RPMI7951 (cell line): ENCODE measurements around the gene CLIC5. TPM values are rescaled to one million over a fixed set of nuclear protein-coding genes. Genes with fewer than 3 reads are reported as not detected.
"Not testable (repeated sequence)": the region's sequence is repeated elsewhere in the genome, so short reads cannot be mapped to it uniquely, and the experiment has no call there.

Experiments
- DNase-seq: peaks from one replicate; pipeline ENCODE4 v3.0.0-alpha.2; 2012; ENCODE audit warnings: low read depth
- total RNA-seq: library from RNA; depleted of rRNA; stranded (reverse); fragments of >200 nt; shearing (Covaris generic); gene quantifications from 2 replicates; pipeline ENCODE4 v1.2.3, GENCODE V29; 2014

The CLIC5 gene
- total RNA-seq, 1 experiment from 2014 or later = not detected

DNA sequence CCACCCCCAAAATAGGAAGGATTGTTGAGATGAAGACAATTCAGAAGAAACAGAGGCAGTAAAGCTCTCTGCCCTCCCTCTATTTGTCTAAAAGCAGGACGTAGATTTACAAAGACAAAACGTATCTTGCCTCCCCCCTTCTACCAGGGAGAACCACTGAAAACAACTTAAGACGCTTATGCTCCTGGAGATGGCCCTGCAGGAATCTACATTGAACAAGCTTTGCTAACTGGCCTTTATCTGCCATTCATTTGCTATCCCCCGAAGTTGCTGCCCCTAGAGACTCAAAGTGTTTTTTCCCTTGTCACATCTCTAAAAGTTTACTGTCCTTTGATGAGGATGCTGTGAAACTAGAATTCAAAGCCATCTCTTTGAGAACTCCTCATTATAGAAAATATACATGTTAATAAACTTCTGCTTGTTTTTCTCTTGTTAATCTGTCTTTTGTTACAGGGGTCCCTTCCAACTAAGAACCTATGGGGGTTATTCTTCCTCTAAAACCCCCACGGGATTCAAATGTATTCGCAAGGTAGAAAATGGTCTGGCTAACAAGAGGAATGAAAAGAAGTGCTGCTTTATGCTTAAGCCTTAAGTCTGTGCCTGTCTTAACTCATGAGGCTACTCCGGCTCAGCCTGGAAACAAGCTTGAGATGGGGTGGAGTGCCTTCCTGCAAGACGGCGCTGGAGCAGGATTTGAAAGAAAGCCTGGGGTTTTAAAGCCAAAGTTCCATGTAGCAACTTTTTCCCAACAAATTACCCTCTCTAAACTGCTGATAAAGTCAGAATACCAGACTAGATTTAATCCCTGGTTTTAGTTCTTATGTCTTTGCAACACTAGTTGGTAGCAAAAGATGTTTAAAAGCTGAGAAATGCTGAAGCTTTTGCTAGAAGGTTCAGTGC is 88.0 kb downstream of the CLIC5 start:
- no peak for DNase-seq

DNA sequence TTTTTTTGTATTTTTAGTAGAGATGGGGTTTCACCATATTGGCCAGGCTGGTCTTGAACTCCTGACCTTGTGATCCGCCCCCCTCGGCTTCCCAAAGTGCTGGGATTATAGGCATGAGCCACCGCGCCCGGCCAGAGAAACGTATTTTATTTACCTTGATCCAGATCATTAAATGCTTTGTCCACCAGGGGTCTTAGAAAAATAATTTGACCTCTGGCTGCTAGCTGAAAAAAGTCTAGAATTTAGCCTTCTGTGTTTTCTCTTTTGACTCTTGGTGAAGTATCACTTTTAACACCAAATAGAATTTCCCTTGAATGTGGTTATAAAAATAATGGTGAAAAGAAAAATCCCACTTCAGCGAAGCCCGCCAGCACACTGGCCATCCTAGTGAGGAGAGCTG is 89.2 kb downstream of the CLIC5 start:
- DNase-seq = not testable (repeated sequence)

DNA sequence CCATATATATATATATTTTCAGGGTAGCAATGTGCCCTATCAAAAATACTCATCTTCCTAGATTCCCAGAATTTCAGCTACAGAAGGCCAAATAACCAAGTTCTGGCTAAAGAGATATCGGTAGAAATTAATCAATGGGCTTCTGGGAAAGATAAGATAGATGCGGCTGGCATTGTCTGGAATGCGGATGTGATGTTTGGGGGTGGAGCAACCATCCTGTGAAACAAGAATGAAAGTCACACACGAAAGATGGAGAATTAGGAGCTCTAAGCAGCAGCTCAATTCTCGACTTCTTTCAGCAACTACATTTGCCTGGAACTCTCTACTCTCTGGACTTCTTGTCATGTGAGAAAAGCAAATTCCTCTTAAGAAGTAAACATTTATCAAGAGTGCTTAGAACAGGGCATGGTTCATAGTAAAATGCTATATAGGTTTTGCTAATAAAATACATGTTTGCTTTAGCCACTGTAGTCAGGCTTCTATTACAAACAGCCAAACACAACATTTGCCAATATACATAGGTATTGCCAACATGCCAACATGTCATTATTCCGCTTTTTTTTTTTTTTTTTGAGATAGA is 90.8 kb downstream of the CLIC5 start:
- DNase-seq = no peak

DNA sequence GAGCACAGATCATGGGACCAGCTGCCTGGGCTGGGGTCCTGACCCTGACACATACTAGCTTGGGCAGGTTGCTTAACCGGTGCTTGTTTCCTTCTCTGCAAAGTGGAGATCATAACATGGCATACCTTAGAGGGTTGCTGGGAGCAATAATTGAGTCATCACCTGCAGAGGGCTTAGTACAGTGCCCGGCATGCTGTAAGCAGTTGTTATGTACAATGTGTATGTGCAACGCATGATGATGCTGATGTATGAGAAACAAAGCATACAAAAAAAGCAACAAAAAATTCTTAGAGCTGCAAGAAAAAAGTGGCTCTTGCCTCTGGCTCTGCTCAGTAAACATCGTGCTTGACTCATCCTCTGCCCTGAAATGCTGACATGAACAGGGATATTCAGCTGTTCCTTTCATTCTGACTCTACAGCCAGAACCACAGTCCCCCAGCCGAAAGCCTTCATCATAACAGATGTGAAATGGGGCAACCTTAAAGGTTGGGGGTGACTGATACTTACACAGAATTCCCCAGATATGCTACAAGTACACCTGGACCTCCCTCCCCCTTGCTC is 91.7 kb downstream of the CLIC5 start:
- DNase-seq = peak; percentile 79

DNA sequence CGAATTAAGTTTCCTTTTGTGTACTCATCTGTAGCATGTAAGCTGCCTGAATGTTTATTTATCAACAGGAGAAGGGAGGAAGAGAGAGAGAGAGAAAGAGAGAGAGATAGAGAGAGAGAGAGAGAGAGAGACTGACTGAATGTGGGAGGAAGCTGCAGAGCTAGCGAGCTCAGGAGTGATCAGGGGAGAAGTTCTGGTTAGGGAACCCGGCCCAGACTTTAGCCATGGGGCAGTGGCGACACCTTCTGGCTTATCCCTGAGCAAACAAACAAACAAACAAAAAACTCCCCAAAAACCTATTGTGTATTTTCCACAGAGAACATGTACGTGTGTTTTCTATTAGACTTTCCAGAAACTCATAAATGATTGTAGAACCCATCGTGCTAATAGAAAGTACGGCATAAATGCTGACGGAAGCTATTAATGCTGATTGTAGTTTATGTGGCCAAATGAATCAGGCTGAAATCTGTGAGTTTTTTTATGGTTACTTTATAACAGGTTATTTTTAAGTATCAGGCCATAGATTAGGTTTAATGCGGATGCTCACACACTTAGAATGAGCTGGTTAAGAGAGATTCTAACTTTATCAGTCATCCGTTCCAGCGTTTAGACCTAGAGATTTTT is 92.8 kb downstream of the CLIC5 start:
- DNase-seq = peak; percentile 82

DNA sequence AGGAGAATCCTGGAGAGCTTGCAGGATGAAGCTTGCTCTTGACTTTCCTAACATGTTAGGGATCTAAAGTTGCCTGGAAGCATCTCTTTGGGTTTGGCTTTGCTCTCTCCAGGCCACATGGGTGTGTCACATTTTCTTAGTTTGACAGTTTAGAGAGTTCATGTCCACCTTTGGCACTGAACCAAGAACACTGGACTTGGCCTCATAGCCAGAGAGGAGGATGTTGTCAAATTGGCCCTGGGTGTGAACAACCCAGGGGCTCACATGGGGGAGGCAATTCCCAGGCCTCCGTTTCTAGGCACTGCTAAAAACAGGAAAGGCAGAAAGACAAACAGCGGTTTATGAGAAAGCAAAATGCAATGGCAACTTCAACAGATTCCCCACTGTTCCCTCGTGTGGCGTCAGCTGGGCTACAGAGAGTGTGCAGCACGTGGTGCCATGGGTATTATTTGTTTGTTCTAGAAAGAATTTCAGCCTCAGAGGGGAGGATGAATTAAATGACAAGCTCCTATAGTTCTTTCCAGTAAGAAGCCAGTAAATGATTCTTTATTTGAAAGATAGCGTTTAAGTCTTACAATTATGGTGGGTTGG is 93.9 kb downstream of the CLIC5 start:
- peak; percentile 43 for DNase-seq

DNA sequence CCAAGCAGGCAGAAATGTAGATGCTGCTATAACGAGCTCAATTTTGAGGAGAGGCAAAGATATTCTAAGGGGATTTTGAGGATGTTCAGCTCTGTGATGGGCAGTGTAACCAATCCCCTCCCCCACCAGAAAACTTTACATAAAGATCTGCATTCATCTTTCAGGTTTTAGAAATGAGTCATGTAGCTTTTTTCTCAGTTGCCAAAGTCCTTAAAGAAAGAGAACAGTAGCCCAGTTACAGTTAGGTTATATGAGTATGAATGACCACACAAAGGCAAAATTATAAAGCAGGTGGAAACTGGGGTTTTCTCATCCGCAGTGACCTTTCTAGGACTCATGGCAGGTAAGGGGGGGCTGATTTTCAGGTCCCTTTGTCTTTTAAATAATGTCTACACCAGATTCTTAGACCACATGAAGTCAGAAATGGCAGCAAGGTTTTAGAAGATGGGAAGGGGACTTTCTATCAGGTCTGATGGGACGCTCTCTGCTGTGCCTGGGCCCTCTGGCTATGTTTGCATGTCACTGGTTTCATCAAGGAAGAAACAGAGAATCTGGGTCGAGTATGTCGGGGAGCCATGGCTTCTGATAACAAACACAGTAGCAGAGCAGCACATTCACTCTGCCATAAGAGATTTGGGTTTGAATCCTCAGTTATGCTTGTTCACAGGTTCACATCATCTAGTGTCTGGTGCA is 94.7 kb downstream of the CLIC5 start:
- DNase-seq = peak; percentile 50

DNA sequence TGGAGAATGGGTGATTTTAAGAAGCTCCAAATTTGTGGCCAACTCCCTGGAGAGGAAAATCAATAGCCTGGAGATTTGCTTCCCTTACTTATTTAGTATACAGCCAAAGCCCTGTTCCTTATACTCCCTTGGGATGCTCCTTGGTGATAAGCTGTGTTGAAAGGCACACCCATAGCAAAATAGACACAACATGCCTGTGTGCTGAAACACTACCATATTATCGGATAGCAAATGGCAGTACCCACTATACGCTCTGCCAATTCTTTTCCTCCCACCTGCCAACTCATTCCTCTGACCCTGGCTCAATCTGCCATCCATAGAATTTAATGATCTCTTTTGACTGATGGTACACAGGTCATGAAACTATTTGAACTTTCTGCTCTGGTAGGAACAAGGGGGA is 98.2 kb downstream of the CLIC5 start:
- DNase-seq = no peak

DNA sequence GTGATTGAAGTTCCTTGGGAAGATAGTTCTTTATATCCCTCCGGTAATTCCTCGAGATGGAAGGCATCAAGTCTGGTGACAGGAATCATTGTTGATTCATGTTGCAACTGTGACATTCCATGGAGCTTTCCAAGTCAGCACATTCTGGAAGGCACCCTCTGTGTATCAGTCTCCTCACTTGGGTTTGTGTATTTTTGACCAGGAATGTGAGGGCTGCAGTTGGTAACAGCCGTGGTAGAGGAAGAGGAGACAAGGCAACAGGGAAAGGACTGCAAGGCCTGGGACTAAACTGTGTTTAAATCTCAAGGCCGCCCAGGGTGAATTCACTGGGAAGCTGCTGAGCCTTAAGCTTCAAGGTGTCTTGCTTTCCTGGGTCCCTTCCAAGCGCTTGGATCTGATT is 99.0 kb downstream of the CLIC5 start:
- no peak for DNase-seq

DNA sequence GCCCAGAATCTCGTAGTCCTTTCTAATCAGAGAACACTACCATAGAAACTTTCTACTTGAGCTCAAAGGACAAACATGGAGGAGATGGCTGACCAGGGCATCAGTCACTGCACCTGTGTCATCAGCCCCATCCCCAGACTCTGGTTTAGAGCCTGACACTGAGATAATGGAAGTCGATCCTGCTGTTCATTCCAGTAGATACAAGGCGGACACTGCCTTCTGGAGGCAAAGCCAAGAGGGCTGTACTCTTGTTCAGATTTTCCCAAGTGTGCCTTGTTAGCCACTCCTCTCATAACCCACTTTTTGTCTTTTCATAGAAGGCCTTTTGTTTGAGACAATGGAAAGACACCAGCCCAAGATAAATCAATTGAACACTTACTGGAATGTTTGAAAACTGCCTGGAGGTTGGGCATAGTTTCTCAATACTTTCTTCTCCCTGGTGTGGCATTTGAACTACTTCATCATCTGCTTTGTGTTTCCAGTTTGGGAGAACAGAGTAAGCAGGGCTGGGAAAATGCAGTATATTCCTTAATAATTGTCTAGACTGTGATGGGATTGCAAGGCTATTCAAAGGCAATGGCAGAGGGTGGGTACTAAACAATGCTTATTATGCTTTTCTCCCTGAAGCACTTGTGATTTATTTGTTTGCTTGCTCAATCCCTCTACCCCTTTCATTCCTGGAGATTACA is 99.7 kb downstream of the CLIC5 start:
- no peak for DNase-seq

DNA sequence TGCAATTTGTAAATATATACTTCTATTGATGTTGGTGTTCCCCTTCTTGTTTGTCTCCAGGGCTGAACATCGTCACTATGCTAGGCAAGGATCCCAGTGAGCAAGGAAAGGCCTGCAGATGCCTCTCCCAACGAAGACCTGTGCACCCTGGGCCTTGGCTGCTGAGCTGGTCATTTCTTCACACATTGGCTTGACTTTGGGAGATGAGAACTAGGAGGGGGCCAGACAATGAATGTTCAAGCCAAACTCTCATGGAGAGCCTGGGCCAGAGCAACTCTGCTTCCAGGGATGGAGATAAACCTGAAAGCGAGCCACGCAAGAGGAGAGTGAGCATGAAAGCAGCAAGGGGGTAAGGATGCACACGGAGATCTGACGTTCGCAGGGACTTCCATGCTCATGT is 104.0 kb downstream of the CLIC5 start:
- no peak for DNase-seq

DNA sequence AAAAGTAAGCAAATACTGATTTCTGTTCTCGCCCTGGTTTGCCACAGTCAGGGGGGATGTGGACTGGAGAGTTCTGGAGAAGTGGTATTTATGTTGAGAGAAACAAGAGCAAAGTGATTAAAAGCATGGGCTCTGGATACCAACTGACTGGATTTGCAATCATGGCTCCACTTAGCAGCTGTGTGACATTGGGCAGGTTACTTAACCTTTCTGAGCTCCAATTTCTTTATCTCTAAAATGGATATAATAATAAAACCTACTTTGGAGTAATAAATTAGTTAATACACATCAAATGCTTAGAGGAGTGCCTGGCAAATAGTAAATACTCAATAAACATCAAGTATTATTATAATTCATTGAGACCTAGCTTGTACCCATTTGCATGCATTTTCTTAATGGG is 111.7 kb downstream of the CLIC5 start:
- DNase-seq = no peak

DNA sequence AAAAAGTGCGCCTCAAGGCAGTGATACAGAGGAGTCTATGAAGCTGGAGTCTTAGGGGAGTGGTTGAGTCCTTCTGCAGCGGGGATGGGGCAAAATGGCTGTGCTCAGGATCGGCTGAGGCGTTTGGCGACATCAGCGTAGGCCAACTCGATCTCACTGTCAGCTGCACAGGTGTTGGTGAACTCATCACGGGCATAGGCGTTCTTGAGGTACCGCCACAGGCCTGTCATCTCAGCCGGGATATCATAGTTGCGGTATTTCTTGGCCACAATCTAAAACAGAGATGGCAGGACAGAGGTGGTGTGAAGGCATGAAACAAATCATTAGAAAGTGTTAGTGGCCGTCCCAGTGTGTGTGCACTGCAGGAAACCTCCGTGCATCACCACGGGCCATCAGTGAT is 112.7 kb downstream of the CLIC5 start:
- no peak for DNase-seq

DNA sequence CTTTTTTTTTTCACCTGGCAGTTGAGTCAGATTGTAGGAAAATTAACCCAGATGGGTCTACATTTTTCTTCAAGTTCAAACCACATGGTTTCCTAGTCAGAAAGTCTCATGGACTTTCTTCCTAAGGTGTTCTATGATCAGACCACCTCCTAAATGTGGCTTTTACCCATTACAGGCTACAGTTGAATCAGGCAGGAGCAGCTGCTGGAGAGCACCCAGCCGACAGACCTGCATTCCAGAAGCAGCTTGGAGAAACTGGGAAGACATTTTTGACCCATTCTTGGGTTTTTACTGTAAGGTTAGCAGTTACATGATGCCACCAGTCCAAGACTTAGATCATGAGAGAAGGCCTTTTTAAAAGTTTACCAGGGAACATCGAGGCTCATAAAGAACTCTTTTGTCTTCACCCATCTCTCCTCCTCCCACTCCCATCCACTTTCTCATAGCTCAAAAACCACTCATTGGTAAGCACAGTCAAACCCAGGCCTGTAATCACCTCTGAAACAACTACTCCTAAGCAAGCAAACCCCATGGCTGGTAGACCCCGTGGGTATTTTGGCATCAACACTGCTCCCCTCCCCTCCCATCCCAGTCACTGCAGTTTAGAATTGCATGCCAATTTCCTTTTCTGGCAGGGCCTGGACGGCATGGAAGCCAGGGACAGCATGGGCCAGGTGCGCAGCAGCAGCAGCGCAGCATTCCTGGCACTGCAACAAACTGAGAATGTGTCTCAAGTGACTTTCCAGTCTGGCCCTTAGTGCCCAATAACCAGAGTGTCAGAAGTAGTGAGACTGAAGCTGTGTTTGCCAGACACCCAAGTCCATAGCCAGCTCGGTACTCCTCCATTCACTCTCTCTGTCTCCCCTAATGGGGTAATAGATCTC is 113.7 kb downstream of the CLIC5 start:
- peak; percentile 13 for DNase-seq

DNA sequence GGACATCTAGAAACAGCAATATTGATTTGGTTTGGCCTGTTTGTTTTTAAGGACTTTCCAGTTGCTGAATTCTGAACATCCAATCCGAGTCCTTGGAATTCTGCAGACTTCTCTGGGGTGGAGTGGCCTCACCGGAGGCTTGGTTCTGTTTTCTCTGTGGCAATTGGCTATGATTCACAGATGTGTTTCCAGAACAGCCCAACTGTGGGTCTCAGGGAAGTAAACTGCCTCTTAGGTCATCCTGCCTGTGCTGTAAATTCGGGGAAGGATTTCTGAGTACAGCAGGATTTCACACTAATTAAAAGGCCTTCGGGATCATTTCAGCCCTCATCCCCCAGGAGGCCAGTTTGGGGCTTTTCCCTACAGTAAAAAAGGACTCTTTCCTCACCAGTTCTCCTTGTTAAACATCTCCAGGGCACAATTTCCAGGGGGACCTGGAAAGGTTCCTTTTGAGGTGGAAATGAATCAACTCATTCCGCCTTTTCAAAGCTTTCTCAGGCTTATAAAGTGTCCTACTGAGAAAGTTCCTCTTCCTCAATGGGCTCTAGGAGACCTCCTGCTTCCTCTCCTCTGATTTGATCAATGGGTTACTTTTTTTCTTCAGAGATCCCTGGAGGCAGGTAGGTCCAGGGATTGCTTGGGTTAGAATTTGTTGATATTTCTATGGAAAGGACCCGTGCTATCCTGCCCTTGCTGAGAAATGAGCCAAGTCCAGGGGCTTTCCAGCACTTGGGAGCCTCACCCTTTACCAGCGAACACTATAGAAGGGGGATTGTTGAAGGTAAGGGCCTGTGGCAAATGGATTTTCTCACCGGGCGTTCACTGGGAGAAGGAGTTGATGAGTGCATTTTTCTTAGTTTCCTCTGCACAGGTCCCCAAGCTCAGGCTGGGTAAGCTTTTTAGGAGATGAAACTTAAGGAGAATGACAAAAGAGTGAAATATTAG is 114.6 kb downstream of the CLIC5 start:
- peak; percentile 87 for DNase-seq

DNA sequence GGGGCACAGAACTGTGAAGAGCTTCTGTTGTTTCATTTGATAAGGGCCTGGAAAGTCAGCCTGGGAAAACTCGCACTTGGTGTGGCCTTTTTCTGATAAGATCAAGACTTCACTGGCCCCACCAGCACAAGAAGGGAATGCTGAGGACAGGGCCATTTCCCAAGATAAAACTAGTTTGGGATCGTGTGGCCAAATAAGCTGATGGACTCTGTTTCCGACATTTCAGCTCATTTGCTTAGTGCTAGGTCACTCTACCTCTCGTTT is 116.0 kb downstream of the CLIC5 start:
- DNase-seq = no peak

DNA sequence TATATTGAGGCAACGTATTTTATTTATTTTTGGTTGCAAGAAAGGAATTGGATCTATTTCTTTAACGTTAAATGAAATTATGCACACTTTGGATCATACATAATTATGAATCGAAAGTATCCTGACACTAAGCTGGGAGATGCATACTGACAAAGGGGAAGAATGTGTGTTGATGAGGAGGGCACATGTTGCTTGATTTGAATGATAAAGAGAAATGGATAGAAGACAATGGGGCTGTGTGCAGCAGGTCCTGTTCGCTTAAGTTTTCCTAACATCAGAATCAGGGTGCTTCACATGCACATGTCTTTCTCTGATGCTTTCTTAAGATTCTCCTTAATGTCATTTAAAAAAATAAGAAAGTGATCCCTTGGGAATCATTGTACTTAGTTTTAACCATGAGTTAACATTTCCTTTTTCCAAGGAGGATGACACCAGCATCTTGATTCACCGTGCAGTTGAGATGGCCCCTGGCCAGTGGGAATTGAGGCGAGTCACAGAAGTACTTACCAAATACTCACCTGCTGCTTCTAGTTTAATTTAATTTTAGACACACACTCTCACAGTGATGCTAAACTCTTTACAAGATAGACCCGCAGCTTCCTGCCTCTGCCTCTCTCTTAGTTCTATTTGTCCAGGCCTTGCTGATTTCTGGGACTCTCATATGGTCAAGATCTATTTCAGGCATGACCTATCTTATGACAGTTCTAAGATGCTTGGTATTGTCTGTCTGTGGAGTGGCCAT is 116.5 kb downstream of the CLIC5 start:
- peak; percentile 50 for DNase-seq

DNA sequence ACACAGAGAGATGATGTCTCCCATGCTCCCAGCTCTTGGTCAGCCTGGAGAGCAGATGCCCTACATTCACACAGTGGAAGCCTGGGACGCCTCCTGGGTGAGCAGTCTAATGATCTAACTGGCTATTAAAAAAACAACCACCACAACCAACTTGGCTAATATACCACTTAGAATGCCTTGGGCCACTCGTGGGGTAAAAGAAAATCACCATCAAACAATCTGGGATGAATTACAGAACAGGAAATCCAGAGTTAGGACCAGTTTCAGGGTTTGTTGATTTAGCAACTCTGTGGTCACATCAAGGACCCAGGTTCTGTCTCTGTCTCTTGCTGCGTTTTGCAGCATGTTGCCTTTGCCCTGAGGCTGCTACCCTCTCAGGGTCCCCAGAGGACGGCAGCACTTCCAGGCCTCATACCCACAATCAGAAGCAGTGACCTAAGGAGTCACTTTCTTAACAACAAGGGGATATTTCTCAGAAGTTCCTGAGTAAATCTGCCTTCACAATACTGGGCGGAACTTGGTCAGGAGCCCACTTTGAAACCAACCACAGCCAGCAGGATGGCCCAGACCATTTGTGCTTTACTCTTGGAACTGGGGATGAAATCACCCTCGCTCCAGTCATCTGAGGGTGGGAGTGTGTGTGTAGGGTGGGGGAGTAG is 118.7 kb downstream of the CLIC5 start:
- peak; percentile 100 for DNase-seq
